ENCODE data around the gene SNX2. TPM values are rescaled to one million over a fixed set of nuclear protein-coding genes. Genes with fewer than 3 reads are reported as not detected.

SNX2 gene
- polyA plus RNA-seq, 1 experiment = 23.5 TPM

GRCh38 chr5:122858451-122858850, 83.6 kb downstream of the SNX2 start:
- DNase-seq (ENCODE audit: low read depth) = no peak
- H3K4me3 ChIP-seq (ENCODE audit: low read depth, low read length) = no peak overlapping the region
- no peak for TF ChIP-seq CTCF (IDR thresholded peaks at IDR 0.05; ENCODE audit: insufficient read depth, low read depth, low read length)
- H3K27me3 ChIP-seq (ENCODE audit: control insufficient read depth, insufficient read depth, low read length) = no peaks in the 10 kb centered on the region
- 0 out of 2 replicates have a peak, but pooled peaks cover 1% of the 10 kb centered on the region for H3K36me3 ChIP-seq (ENCODE audit: control insufficient read depth, insufficient read depth, low read length)
- ChIA-PET POLR2A (no interaction called here), CTCF (interaction anchor here (0.6 to 1.4 kb wide), 2 partner anchors 33 to 154 kb away, joined by 3 to 4 read pairs; no protein-coding TSS in a partner anchor)

- TF ChIP-seq CTCF (IDR thresholded peaks at IDR 0.05; ENCODE audit: insufficient read depth, low read depth, low read length) = no peak
- no peak overlapping the region for H3K4me3 ChIP-seq (ENCODE audit: low read depth, low read length)
- no peak for DNase-seq (ENCODE audit: low read depth)
- ChIA-PET CTCF (no interaction called here), POLR2A (no interaction called here)
- no peaks in the 10 kb centered on the region for H3K27me3 ChIP-seq (ENCODE audit: control insufficient read depth, insufficient read depth, low read length)
- H3K36me3 ChIP-seq (ENCODE audit: control insufficient read depth, insufficient read depth, low read length) = no peaks in the 10 kb centered on the region
These were observed 88.4 kb downstream of the SNX2 start for GRCh38 chr5:122863240-122863639.

- no peaks in the 10 kb centered on the region for H3K36me3 ChIP-seq (ENCODE audit: control insufficient read depth, insufficient read depth, low read length)
- ChIA-PET POLR2A (no interaction called here), CTCF (no interaction called here)
- DNase-seq (ENCODE audit: low read depth) = no peak
- TF ChIP-seq CTCF (IDR thresholded peaks at IDR 0.05; ENCODE audit: insufficient read depth, low read depth, low read length) = no peak
- H3K27me3 ChIP-seq (ENCODE audit: control insufficient read depth, insufficient read depth, low read length) = no peaks in the 10 kb centered on the region
- no peak overlapping the region for H3K4me3 ChIP-seq (ENCODE audit: low read depth, low read length)
These were observed 88.8 kb downstream of the SNX2 start for GRCh38 chr5:122863721-122864120.

GRCh38 chr5:122864400-122864799, 89.5 kb downstream of the SNX2 start:
- Histone ChIP-seq H3K36me3 (ENCODE audit: control insufficient read depth, insufficient read depth, low read length) (no peaks in the 10 kb centered on the region), H3K4me3 (ENCODE audit: low read depth, low read length) (no peak overlapping the region), H3K27me3 (ENCODE audit: control insufficient read depth, insufficient read depth, low read length) (no peaks in the 10 kb centered on the region)
- no peak for DNase-seq (ENCODE audit: low read depth)
- TF ChIP-seq CTCF (IDR thresholded peaks at IDR 0.05; ENCODE audit: insufficient read depth, low read depth, low read length) = no peak
- CTCF ChIA-PET = no interaction called here
- POLR2A ChIA-PET = no interaction called here

GRCh38 chr5:122864842-122865241, 90.0 kb downstream of the SNX2 start:
- no peak overlapping the region for H3K4me3 ChIP-seq (ENCODE audit: low read depth, low read length)
- no peaks in the 10 kb centered on the region for H3K36me3 ChIP-seq (ENCODE audit: control insufficient read depth, insufficient read depth, low read length)
- no peaks in the 10 kb centered on the region for H3K27me3 ChIP-seq (ENCODE audit: control insufficient read depth, insufficient read depth, low read length)
- no peak for DNase-seq (ENCODE audit: low read depth)
- TF ChIP-seq CTCF (IDR thresholded peaks at IDR 0.05; ENCODE audit: insufficient read depth, low read depth, low read length) = no peak
- CTCF ChIA-PET = no interaction called here
- POLR2A ChIA-PET = no interaction called here
